Activated B cell treated with CpG ODN at 0.5 μM for 24 hours (primary cell): ENCODE measurements around the gene LENG1. TPM values are rescaled to one million over a fixed set of nuclear protein-coding genes. Genes with fewer than 3 reads are reported as not detected.

Source experiments
- ATAC-seq: fragments of 200-7000 bp; cut with Tn5 transposase; one replicate; pipeline ENCODE4 v1.10.0; 2021; ENCODE audit warnings: low read depth, mild to moderate bottlenecking, moderate library complexity
- CTCF ChIA-PET: fragments of 350-600 bp; sonication (Branson Sonifier 250); formaldehyde crosslinking; loops from one replicate; lab custom pipeline; 2021; ENCODE audit warnings: antibody characterized with exemption; lab: Charles Lee
- POLR2A ChIA-PET: fragments of 350-600 bp; sonication (Branson Sonifier 250); formaldehyde crosslinking; loops from one replicate; lab custom pipeline; 2021; ENCODE audit warnings: antibody characterized with exemption; lab: Charles Lee
- DNase-seq: peaks from one replicate; pipeline ENCODE4 v3.0.0; 2022
- H3K27ac Mint-ChIP-seq: one replicate; pipeline ENCODE4 v1.8.0; 2020; ENCODE audit warnings: mixed read lengths
- H3K27me3 Mint-ChIP-seq: one replicate; pipeline ENCODE4 v1.8.0; 2021; ENCODE audit warnings: mixed read lengths
- H3K36me3 Mint-ChIP-seq: one replicate; pipeline ENCODE4 v1.8.0; 2021; ENCODE audit warnings: low read depth, mixed read lengths
- H3K4me1 Mint-ChIP-seq: one replicate; pipeline ENCODE4 v1.8.0; 2021; ENCODE audit warnings: mixed read lengths
- H3K4me3 Mint-ChIP-seq: one replicate; pipeline ENCODE4 v1.8.0; 2020; ENCODE audit warnings: mild to moderate bottlenecking, mixed read lengths
- H3K9me3 Mint-ChIP-seq: one replicate; pipeline ENCODE4 v1.8.0; 2020; ENCODE audit warnings: mixed read lengths
- CTCF ChIP-seq: fragments of 200-600 bp; IDR thresholded peaks from one replicate; pipeline ENCODE4 v1.8.0; 2022; ENCODE audit warnings: antibody characterized with exemption, mild to moderate bottlenecking
- intact Hi-C: fragments of 100-400 bp; cut with micrococcal nuclease; formaldehyde crosslinking; loops from one replicate; pipeline ENCODE4 v1.15.1; 2024
- total RNA-seq: library from RNA; stranded (reverse); gene quantifications from 2 replicates; pipeline ENCODE4 v1.2.3, GENCODE V29; 2022

LENG1 gene
- total RNA-seq, 1 donor from 2014 or later = 8.3 TPM

- H3K4me3 Mint-ChIP-seq = no peak overlapping the region
- ChIA-PET POLR2A (interaction anchor here (0.7 to 2.6 kb wide), 2 partner anchors 14 to 34 kb away, joined by 3 to 17 read pairs; partner anchors contain the start of gene CNOT3), CTCF (no interaction called here)
- TF ChIP-seq CTCF = no peak
- H3K9me3 Mint-ChIP-seq = no peaks in the 10 kb centered on the region
- intact Hi-C loops = no loop called here
- H3K36me3 Mint-ChIP-seq = peaks cover 86% of the 10 kb centered on the region
- no peak overlapping the region for H3K27ac Mint-ChIP-seq
- no peaks in the 10 kb centered on the region for H3K4me1 Mint-ChIP-seq
- no peaks in the 10 kb centered on the region for H3K27me3 Mint-ChIP-seq
- ATAC-seq = no peak
- DNase-seq = no peak
These were observed 8.0 kb downstream of the LENG1 start for GRCh38 chr19:54151362-54152035.

- CTCF ChIA-PET = no interaction called here
- ATAC-seq (no peak), DNase-seq (no peak)
- Mint-ChIP-seq H3K27ac (no peak overlapping the region), H3K27me3 (no peaks in the 10 kb centered on the region), H3K4me3 (no peak overlapping the region), H3K9me3 (no peaks in the 10 kb centered on the region), H3K36me3 (peaks cover 90% of the 10 kb centered on the region), H3K4me1 (peaks cover 1% of the 10 kb centered on the region)
- POLR2A ChIA-PET = interaction anchor here (1.3 to 2.6 kb wide), 2 partner anchors 12 to 40 kb away, joined by 3 to 17 read pairs; partner anchors contain the start of genes CNOT3 and MBOAT7
- TF ChIP-seq CTCF = no peak
- intact Hi-C loops = no loop called here
These were observed 10.3 kb downstream of the LENG1 start for GRCh38 chr19:54149021-54149812.

GRCh38 chr19:54148158-54148557 is 11.4 kb downstream of the LENG1 start:
- Mint-ChIP-seq H3K27me3 (no peaks in the 10 kb centered on the region), H3K9me3 (no peaks in the 10 kb centered on the region), H3K27ac (no peak overlapping the region), H3K4me1 (peaks cover 1% of the 10 kb centered on the region), H3K4me3 (no peak overlapping the region), H3K36me3 (peaks cover 90% of the 10 kb centered on the region)
- no peak for TF ChIP-seq CTCF
- intact Hi-C loops = no loop called here
- no peak for ATAC-seq
- no peak for DNase-seq
- ChIA-PET CTCF (no interaction called here), POLR2A (interaction anchor here (0.7 kb wide), 1 partner anchor 11 kb away, joined by 3 read pairs; no protein-coding TSS in a partner anchor)

- intact Hi-C loops = no loop called here
- ChIA-PET CTCF (no interaction called here), POLR2A (interaction anchor here (0.7 kb wide), 1 partner anchor 11 kb away, joined by 3 read pairs; no protein-coding TSS in a partner anchor)
- Mint-ChIP-seq H3K4me3 (no peak overlapping the region), H3K36me3 (peaks cover 92% of the 10 kb centered on the region), H3K4me1 (peaks cover 1% of the 10 kb centered on the region), H3K27ac (no peak overlapping the region), H3K27me3 (no peaks in the 10 kb centered on the region), H3K9me3 (no peaks in the 10 kb centered on the region)
- no peak for TF ChIP-seq CTCF
- no peak for ATAC-seq
- DNase-seq = no peak
These were observed 11.8 kb downstream of the LENG1 start for GRCh38 chr19:54147676-54148075.

GRCh38 chr19:54145541-54146158 is 13.9 kb downstream of the LENG1 start:
- DNase-seq (no peak), ATAC-seq (no peak)
- no peaks in the 10 kb centered on the region for H3K9me3 Mint-ChIP-seq
- POLR2A ChIA-PET = no interaction called here
- no peaks in the 10 kb centered on the region for H3K27me3 Mint-ChIP-seq
- no peak overlapping the region for H3K27ac Mint-ChIP-seq
- intact Hi-C loops = no loop called here
- H3K4me3 Mint-ChIP-seq = no peak overlapping the region
- H3K36me3 Mint-ChIP-seq = peaks cover 81% of the 10 kb centered on the region
- TF ChIP-seq CTCF = no peak
- H3K4me1 Mint-ChIP-seq = peaks cover 12% of the 10 kb centered on the region
- CTCF ChIA-PET = no interaction called here
